Activated B cell treated with CpG ODN at 0.5 μM for 24 hours (primary cell): Measurements from ENCODE around the gene CIB1. TPM values are rescaled to one million over a fixed set of nuclear protein-coding genes. Genes with fewer than 3 reads are reported as not detected.

Experiments
- ATAC-seq: fragments of 200-7000 bp; cut with Tn5 transposase; one replicate; pipeline ENCODE4 v1.10.0; 2021; ENCODE audit warnings: low read depth, mild to moderate bottlenecking, moderate library complexity
- CTCF ChIA-PET: fragments of 350-600 bp; sonication (Branson Sonifier 250); formaldehyde crosslinking; loops from one replicate; lab custom pipeline; 2021; ENCODE audit warnings: antibody characterized with exemption; lab: Charles Lee
- POLR2A ChIA-PET: fragments of 350-600 bp; sonication (Branson Sonifier 250); formaldehyde crosslinking; loops from one replicate; lab custom pipeline; 2021; ENCODE audit warnings: antibody characterized with exemption; lab: Charles Lee
- DNase-seq: peaks from one replicate; pipeline ENCODE4 v3.0.0; 2022
- H3K27ac Mint-ChIP-seq: one replicate; pipeline ENCODE4 v1.8.0; 2020; ENCODE audit warnings: mixed read lengths
- H3K27me3 Mint-ChIP-seq: one replicate; pipeline ENCODE4 v1.8.0; 2021; ENCODE audit warnings: mixed read lengths
- H3K36me3 Mint-ChIP-seq: one replicate; pipeline ENCODE4 v1.8.0; 2021; ENCODE audit warnings: low read depth, mixed read lengths
- H3K4me1 Mint-ChIP-seq: one replicate; pipeline ENCODE4 v1.8.0; 2021; ENCODE audit warnings: mixed read lengths
- H3K4me3 Mint-ChIP-seq: one replicate; pipeline ENCODE4 v1.8.0; 2020; ENCODE audit warnings: mild to moderate bottlenecking, mixed read lengths
- H3K9me3 Mint-ChIP-seq: one replicate; pipeline ENCODE4 v1.8.0; 2020; ENCODE audit warnings: mixed read lengths
- CTCF ChIP-seq: fragments of 200-600 bp; IDR thresholded peaks from one replicate; pipeline ENCODE4 v1.8.0; 2022; ENCODE audit warnings: antibody characterized with exemption, mild to moderate bottlenecking
- intact Hi-C: fragments of 100-400 bp; cut with micrococcal nuclease; formaldehyde crosslinking; loops from one replicate; pipeline ENCODE4 v1.15.1; 2024
- total RNA-seq: library from RNA; stranded (reverse); gene quantifications from 2 replicates; pipeline ENCODE4 v1.2.3, GENCODE V29; 2022

Gene CIB1
- total RNA-seq, 1 donor from 2014 or later, result 96.6 TPM

GRCh38 chr15:90268415-90268814 lies 34.7 kb upstream of the CIB1 start:
- intact Hi-C loops, result no loop called here
- peaks cover 65% of the 10 kb centered on the region for H3K4me1 Mint-ChIP-seq
- TF ChIP-seq CTCF, result no peak
- no peaks in the 10 kb centered on the region for H3K27me3 Mint-ChIP-seq
- CTCF ChIA-PET, result interaction anchor here (1.2 kb wide), 1 partner anchor 24 kb away, joined by 5 read pairs; no protein-coding TSS in a partner anchor
- H3K27ac Mint-ChIP-seq, result no peak overlapping the region
- DNase-seq, result no peak
- no peaks in the 10 kb centered on the region for H3K9me3 Mint-ChIP-seq
- H3K4me3 Mint-ChIP-seq, result peak overlapping the region; percentile 50
- H3K36me3 Mint-ChIP-seq, result peaks cover 63% of the 10 kb centered on the region
- no peak for ATAC-seq
- POLR2A ChIA-PET, result interaction anchor here (0.7 kb wide), 4 partner anchors 11 to 173 kb away, joined by 3 to 12 read pairs (median 8); no protein-coding TSS in a partner anchor

GRCh38 chr15:90266485-90266884 lies 32.7 kb upstream of the CIB1 start:
- CTCF ChIA-PET, result interaction anchor here (1.4 kb wide), 1 partner anchor 17 kb away, joined by 3 read pairs; the partner anchor contains the start of gene TTLL13
- intact Hi-C loops, result no loop called here
- DNase-seq, result no peak

GRCh38 chr15:90266061-90266431 lies 32.3 kb upstream of the CIB1 start:
- no peaks in the 10 kb centered on the region for H3K27me3 Mint-ChIP-seq
- ChIA-PET POLR2A (interaction anchor here (0.6 to 2.4 kb wide), 12 partner anchors 17 to 666 kb away, joined by 3 to 43 read pairs (median 4); partner anchors contain the start of genes CIB1, GDPGP1, HDDC3 and IQGAP1), CTCF (interaction anchor here (0.8 to 1.4 kb wide), 5 partner anchors 17 to 104 kb away, joined by 3 to 5 read pairs (median 3); partner anchors contain the start of genes CIB1, GDPGP1 and TTLL13)
- no peak for TF ChIP-seq CTCF
- DNase-seq, result no peak
- peak overlapping the region; percentile 93 for H3K4me3 Mint-ChIP-seq
- intact Hi-C loops, result no loop called here
- no peaks in the 10 kb centered on the region for H3K9me3 Mint-ChIP-seq
- peak; percentile 19 for ATAC-seq
- peak overlapping the region; percentile 91 for H3K27ac Mint-ChIP-seq
- peaks cover 53% of the 10 kb centered on the region for H3K4me1 Mint-ChIP-seq
- H3K36me3 Mint-ChIP-seq, result peaks cover 39% of the 10 kb centered on the region

More at GRCh38 chr15:90266485-90266884, 32.7 kb upstream of the CIB1 start:
- Mint-ChIP-seq H3K4me1 (peaks cover 56% of the 10 kb centered on the region), H3K27ac (peak overlapping the region; percentile 91), H3K9me3 (no peaks in the 10 kb centered on the region), H3K4me3 (peak overlapping the region; percentile 93), H3K27me3 (no peaks in the 10 kb centered on the region), H3K36me3 (peaks cover 43% of the 10 kb centered on the region)
- TF ChIP-seq CTCF, result no peak
- POLR2A ChIA-PET, result interaction anchor here (0.6 to 2.4 kb wide), 8 partner anchors 17 to 666 kb away, joined by 3 to 43 read pairs (median 8); partner anchors contain the start of genes CIB1, GDPGP1, HDDC3 and IQGAP1
- no peak for ATAC-seq

- Mint-ChIP-seq H3K9me3 (no peaks in the 10 kb centered on the region), H3K4me3 (peak within 1 kb of the TSS; percentile 93), H3K27ac (peak within 1 kb of the TSS; percentile 91), H3K36me3 (peaks cover 35% of the 10 kb centered on the region), H3K4me1 (peaks cover 51% of the 10 kb centered on the region), H3K27me3 (no peaks in the 10 kb centered on the region)
- intact Hi-C loops, result loop anchor here (1.0 kb wide), 2 partner anchors 31 to 46 kb away; partner anchors contain the start of gene GDPGP1
- DNase-seq (peak; percentile 93), ATAC-seq (peak; percentile 85)
- CTCF ChIA-PET, result interaction anchor here (0.8 to 1.4 kb wide), 5 partner anchors 16 to 104 kb away, joined by 3 to 5 read pairs (median 3); partner anchors contain the start of genes CIB1, GDPGP1 and TTLL13
- POLR2A ChIA-PET, result interaction anchor here (0.7 to 2.4 kb wide), 11 partner anchors 16 to 667 kb away, joined by 3 to 43 read pairs (median 4); partner anchors contain the start of genes CIB1, GDPGP1, HDDC3 and IQGAP1
- no peak for TF ChIP-seq CTCF
Observed at GRCh38 chr15:90265271-90266060, 31.7 kb upstream of the CIB1 start, which contains the start of gene NGRN. Gene NGRN, plus strand, starts transcription at chr15:90265672. Its CDS starts 41 bp downstream, at chr15:90265713.
